ENCODE measurements around the gene ITGA8.

The ITGA8 gene

DNA sequence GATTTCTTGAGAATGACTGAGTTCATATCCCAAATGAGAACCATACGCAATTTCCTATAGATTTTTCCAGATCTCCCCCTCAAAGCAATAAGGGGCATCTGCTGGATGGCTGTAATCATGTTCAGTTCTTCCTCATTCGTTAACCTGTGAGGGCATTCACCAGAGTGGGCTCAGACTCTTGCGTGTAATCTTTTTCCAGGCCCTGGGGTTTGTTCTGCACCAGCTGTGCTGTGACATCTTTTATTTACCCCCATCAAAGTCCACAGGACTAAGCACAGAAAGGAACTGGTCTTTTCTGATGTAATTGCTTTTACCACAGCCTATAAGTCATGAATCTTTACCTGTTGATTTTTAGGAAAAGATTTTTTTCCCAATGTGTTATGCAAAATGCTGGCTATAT is 27.9 kb upstream of the ITGA8 start:
- no peaks in the 10 kb centered on the region for H3K27me3 ChIP-seq (ENCODE audit: control insufficient read depth, insufficient read depth, low read length)
- H3K9ac ChIP-seq (ENCODE audit: low read depth, low read length) = no peak overlapping the region
- no peaks in the 10 kb centered on the region for H3K36me3 ChIP-seq (ENCODE audit: control insufficient read depth, insufficient read depth, low read length)
- no peak overlapping the region for H3K27ac ChIP-seq (ENCODE audit: low read depth, low read length)
- H3K4me3 ChIP-seq (ENCODE audit: low read depth, low read length) = no peak overlapping the region
- H3K4me1 ChIP-seq (ENCODE audit: control insufficient read depth, insufficient read depth, low read length) = no peaks in the 10 kb centered on the region
- no peaks in the 10 kb centered on the region for H3K9me3 ChIP-seq (ENCODE audit: control insufficient read depth, insufficient read depth, low read length)

- H3K9ac ChIP-seq (ENCODE audit: low read depth, low read length) = no peak overlapping the region
- H3K4me3 ChIP-seq (ENCODE audit: low read depth, low read length) = no peak overlapping the region
- no peaks in the 10 kb centered on the region for H3K9me3 ChIP-seq (ENCODE audit: control insufficient read depth, insufficient read depth, low read length)
- no peak overlapping the region for H3K27ac ChIP-seq (ENCODE audit: low read depth, low read length)
- no peaks in the 10 kb centered on the region for H3K36me3 ChIP-seq (ENCODE audit: control insufficient read depth, insufficient read depth, low read length)
- no peaks in the 10 kb centered on the region for H3K27me3 ChIP-seq (ENCODE audit: control insufficient read depth, insufficient read depth, low read length)
- H3K4me1 ChIP-seq (ENCODE audit: control insufficient read depth, insufficient read depth, low read length) = no peaks in the 10 kb centered on the region
Measured at GRCh38 chr10:15745751-15746150, 26.0 kb upstream of the ITGA8 start.

DNA sequence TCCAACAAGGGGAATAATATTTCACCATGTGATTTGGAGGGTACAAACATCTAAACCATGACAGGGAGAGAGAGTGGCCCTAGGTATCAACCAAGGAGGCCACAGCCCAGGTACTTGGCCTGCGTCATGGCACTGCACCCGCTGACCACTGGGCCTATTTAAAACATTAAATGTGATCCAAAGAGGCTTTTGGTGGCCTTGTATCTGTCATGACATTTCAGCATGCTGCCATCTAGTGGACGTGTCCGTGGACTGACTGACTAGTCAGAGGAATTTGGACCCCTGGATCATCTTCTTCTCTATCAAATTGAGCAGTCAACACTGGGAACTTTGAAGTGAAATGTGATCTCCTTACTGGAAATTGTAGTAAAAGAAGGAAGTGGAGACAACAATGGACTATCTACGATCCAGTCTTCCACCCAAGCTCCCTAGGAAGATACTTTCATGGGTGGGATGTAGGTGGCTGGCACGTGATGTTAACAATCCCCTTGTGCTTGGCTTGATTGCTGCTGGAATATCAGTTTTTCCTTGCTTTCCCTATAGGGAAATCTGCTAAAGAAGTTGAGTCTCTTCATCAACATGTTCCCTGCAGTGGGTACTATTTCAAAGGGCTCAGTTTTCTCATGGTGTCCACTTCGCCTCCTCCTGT is 24.6 kb upstream of the ITGA8 start:
- H3K9ac ChIP-seq (ENCODE audit: low read depth, low read length) = no peak overlapping the region
- H3K27ac ChIP-seq (ENCODE audit: low read depth, low read length) = no peak overlapping the region
- no peaks in the 10 kb centered on the region for H3K9me3 ChIP-seq (ENCODE audit: control insufficient read depth, insufficient read depth, low read length)
- H3K27me3 ChIP-seq (ENCODE audit: control insufficient read depth, insufficient read depth, low read length) = no peaks in the 10 kb centered on the region
- no peak overlapping the region for H3K4me3 ChIP-seq (ENCODE audit: low read depth, low read length)
- no peaks in the 10 kb centered on the region for H3K36me3 ChIP-seq (ENCODE audit: control insufficient read depth, insufficient read depth, low read length)
- no peaks in the 10 kb centered on the region for H3K4me1 ChIP-seq (ENCODE audit: control insufficient read depth, insufficient read depth, low read length)

- Histone ChIP-seq H3K27me3 (ENCODE audit: control insufficient read depth, insufficient read depth, low read length) (no peaks in the 10 kb centered on the region), H3K9ac (ENCODE audit: low read depth, low read length) (no peak overlapping the region), H3K9me3 (ENCODE audit: control insufficient read depth, insufficient read depth, low read length) (no peaks in the 10 kb centered on the region), H3K36me3 (ENCODE audit: control insufficient read depth, insufficient read depth, low read length) (no peaks in the 10 kb centered on the region), H3K4me1 (ENCODE audit: control insufficient read depth, insufficient read depth, low read length) (no peaks in the 10 kb centered on the region), H3K4me3 (ENCODE audit: low read depth, low read length) (no peak overlapping the region), H3K27ac (ENCODE audit: low read depth, low read length) (no peak overlapping the region)
Measured at GRCh38 chr10:15743443-15743842, 23.7 kb upstream of the ITGA8 start.

- Histone ChIP-seq H3K27ac (ENCODE audit: low read depth, low read length) (no peak overlapping the region), H3K9me3 (ENCODE audit: control insufficient read depth, insufficient read depth, low read length) (no peaks in the 10 kb centered on the region), H3K4me3 (ENCODE audit: low read depth, low read length) (no peak overlapping the region), H3K36me3 (ENCODE audit: control insufficient read depth, insufficient read depth, low read length) (no peaks in the 10 kb centered on the region), H3K9ac (ENCODE audit: low read depth, low read length) (no peak overlapping the region), H3K4me1 (ENCODE audit: control insufficient read depth, insufficient read depth, low read length) (no peaks in the 10 kb centered on the region), H3K27me3 (ENCODE audit: control insufficient read depth, insufficient read depth, low read length) (no peaks in the 10 kb centered on the region)
Measured at GRCh38 chr10:15742836-15743235, 23.1 kb upstream of the ITGA8 start.

- no peak overlapping the region for H3K9ac ChIP-seq (ENCODE audit: low read depth, low read length)
Measured at GRCh38 chr10:15742102-15742501, 22.4 kb upstream of the ITGA8 start.

DNA sequence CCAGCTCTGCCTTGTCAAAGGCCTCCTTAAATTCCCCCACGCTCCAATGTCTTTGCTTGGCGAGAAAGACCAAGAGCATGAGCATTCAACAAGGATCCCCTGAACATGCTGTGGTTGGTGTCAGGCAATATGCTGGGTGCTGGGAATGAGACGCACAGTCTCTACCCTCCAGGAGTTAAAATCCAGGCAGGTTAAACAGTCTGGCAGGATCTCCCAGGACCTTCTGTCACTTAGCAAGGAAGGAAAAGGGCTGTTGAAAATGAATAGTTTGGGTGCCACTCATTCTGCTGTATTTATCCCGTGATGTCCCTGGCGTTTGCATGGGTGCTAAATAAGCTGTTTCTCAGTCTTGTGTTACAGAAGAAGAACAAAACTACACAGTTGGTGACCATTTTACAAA is 21.9 kb upstream of the ITGA8 start:
- Histone ChIP-seq H3K9me3 (ENCODE audit: control insufficient read depth, insufficient read depth, low read length) (no peaks in the 10 kb centered on the region), H3K36me3 (ENCODE audit: control insufficient read depth, insufficient read depth, low read length) (no peaks in the 10 kb centered on the region), H3K27ac (ENCODE audit: low read depth, low read length) (no peak overlapping the region), H3K9ac (ENCODE audit: low read depth, low read length) (no peak overlapping the region), H3K4me3 (ENCODE audit: low read depth, low read length) (no peak overlapping the region), H3K27me3 (ENCODE audit: control insufficient read depth, insufficient read depth, low read length) (no peaks in the 10 kb centered on the region), H3K4me1 (ENCODE audit: control insufficient read depth, insufficient read depth, low read length) (no peaks in the 10 kb centered on the region)

More at GRCh38 chr10:15742102-15742501, 22.4 kb upstream of the ITGA8 start:
- no peaks in the 10 kb centered on the region for H3K4me1 ChIP-seq (ENCODE audit: control insufficient read depth, insufficient read depth, low read length)
- no peaks in the 10 kb centered on the region for H3K9me3 ChIP-seq (ENCODE audit: control insufficient read depth, insufficient read depth, low read length)
- H3K4me3 ChIP-seq (ENCODE audit: low read depth, low read length) = no peak overlapping the region
- H3K27me3 ChIP-seq (ENCODE audit: control insufficient read depth, insufficient read depth, low read length) = no peaks in the 10 kb centered on the region
- H3K27ac ChIP-seq (ENCODE audit: low read depth, low read length) = no peak overlapping the region
- no peaks in the 10 kb centered on the region for H3K36me3 ChIP-seq (ENCODE audit: control insufficient read depth, insufficient read depth, low read length)

DNA sequence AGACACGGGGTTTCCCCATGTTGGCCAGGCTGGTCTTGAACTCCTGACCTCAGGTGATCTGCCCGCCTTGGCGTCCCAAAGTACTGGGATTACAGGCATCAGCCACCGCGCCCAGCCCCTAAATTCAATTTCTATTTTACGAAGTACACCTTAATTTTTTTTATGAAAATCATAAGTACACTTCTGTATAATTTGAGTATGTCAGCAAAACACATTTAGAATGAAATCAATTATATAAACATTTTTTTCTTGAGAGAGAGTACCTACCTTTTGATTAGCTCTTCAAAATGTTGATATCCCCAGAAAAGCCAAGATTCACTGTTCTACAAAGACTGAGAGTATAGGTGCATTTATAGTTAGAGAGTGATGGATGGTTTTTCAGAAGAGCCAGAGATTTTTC is 20.5 kb upstream of the ITGA8 start:
- H3K9me3 ChIP-seq (ENCODE audit: control insufficient read depth, insufficient read depth, low read length) = no peaks in the 10 kb centered on the region
- no peak overlapping the region for H3K4me3 ChIP-seq (ENCODE audit: low read depth, low read length)
- H3K4me1 ChIP-seq (ENCODE audit: control insufficient read depth, insufficient read depth, low read length) = no peaks in the 10 kb centered on the region
- no peaks in the 10 kb centered on the region for H3K27me3 ChIP-seq (ENCODE audit: control insufficient read depth, insufficient read depth, low read length)
- no peak overlapping the region for H3K9ac ChIP-seq (ENCODE audit: low read depth, low read length)
- H3K36me3 ChIP-seq (ENCODE audit: control insufficient read depth, insufficient read depth, low read length) = no peaks in the 10 kb centered on the region
- H3K27ac ChIP-seq (ENCODE audit: low read depth, low read length) = no peak overlapping the region

GRCh38 chr10:15739254-15739970 is 19.7 kb upstream of the ITGA8 start:
- Histone ChIP-seq H3K27me3 (ENCODE audit: control insufficient read depth, insufficient read depth, low read length) (no peaks in the 10 kb centered on the region), H3K4me3 (ENCODE audit: low read depth, low read length) (no peak overlapping the region), H3K9me3 (ENCODE audit: control insufficient read depth, insufficient read depth, low read length) (no peaks in the 10 kb centered on the region), H3K4me1 (ENCODE audit: control insufficient read depth, insufficient read depth, low read length) (no peaks in the 10 kb centered on the region), H3K27ac (ENCODE audit: low read depth, low read length) (no peak overlapping the region), H3K36me3 (ENCODE audit: control insufficient read depth, insufficient read depth, low read length) (no peaks in the 10 kb centered on the region), H3K9ac (ENCODE audit: low read depth, low read length) (no peak overlapping the region)

- Histone ChIP-seq H3K36me3 (ENCODE audit: control insufficient read depth, insufficient read depth, low read length) (no peaks in the 10 kb centered on the region), H3K9ac (ENCODE audit: low read depth, low read length) (no peak overlapping the region), H3K27ac (ENCODE audit: low read depth, low read length) (no peak overlapping the region), H3K9me3 (ENCODE audit: control insufficient read depth, insufficient read depth, low read length) (no peaks in the 10 kb centered on the region), H3K4me1 (ENCODE audit: control insufficient read depth, insufficient read depth, low read length) (no peaks in the 10 kb centered on the region), H3K27me3 (ENCODE audit: control insufficient read depth, insufficient read depth, low read length) (no peaks in the 10 kb centered on the region), H3K4me3 (ENCODE audit: low read depth, low read length) (no peak overlapping the region)
Measured at GRCh38 chr10:15738270-15738925, 18.7 kb upstream of the ITGA8 start.

- Histone ChIP-seq H3K9ac (ENCODE audit: low read depth, low read length) (no peak overlapping the region), H3K27ac (ENCODE audit: low read depth, low read length) (no peak overlapping the region), H3K4me1 (ENCODE audit: control insufficient read depth, insufficient read depth, low read length) (no peaks in the 10 kb centered on the region), H3K4me3 (ENCODE audit: low read depth, low read length) (no peak overlapping the region), H3K9me3 (ENCODE audit: control insufficient read depth, insufficient read depth, low read length) (no peaks in the 10 kb centered on the region), H3K36me3 (ENCODE audit: control insufficient read depth, insufficient read depth, low read length) (no peaks in the 10 kb centered on the region), H3K27me3 (ENCODE audit: control insufficient read depth, insufficient read depth, low read length) (no peaks in the 10 kb centered on the region)
Measured at GRCh38 chr10:15737656-15738055, 17.9 kb upstream of the ITGA8 start.
